HEK293 (cell line): ENCODE data around the gene NID1.

ENCODE experiments used
- CTCF ChIA-PET: fragments of 350-600 bp; formaldehyde crosslinking; extraction: SDS; loops from one replicate; lab custom pipeline; 2021; ENCODE audit warnings: antibody characterized with exemption; lab: Yijun Ruan, JAX
- POLR2A ChIA-PET: fragments of 300-600 bp; formaldehyde crosslinking; extraction: SDS; loops from one replicate; lab custom pipeline; 2020; ENCODE audit warnings: antibody characterized with exemption, inconsistent platforms; lab: Yijun Ruan, JAX
- H3K27ac ChIP-seq: fragments of 200-500 bp; sonication (Bioruptor generic); 2 replicates; pipeline ENCODE4 v1.5.1; 2014; ENCODE audit warnings: low read depth, low read length, control low read depth, inconsistent platforms; ENCODE audit errors: extremely low read depth
- H3K36me3 ChIP-seq, 2 experiments: fragments of 200-500 bp in 1 of 2; sonication (Bioruptor generic) in 1 of 2; 1 replicate in 1 of 2; 2 replicates in 1 of 2; pipeline ENCODE4 v1.5.1; 2014 to 2017; ENCODE audit warnings: inconsistent platforms in 2 of 2, low read length in 2 of 2; ENCODE audit not compliant: control insufficient read depth in 2 of 2, insufficient read depth in 1 of 2
- H3K4me1 ChIP-seq: fragments of 200-500 bp; sonication (Bioruptor generic); 2 replicates; pipeline ENCODE4 v1.5.1; 2014; ENCODE audit warnings: mild to moderate bottlenecking, low read length, inconsistent platforms; ENCODE audit not compliant: control insufficient read depth, insufficient read depth
- H3K4me3 ChIP-seq: 2 replicates; pipeline ENCODE4 v1.5.1; 2011; ENCODE audit warnings: low read depth, mild to moderate bottlenecking, control low read depth, low read length, moderate library complexity
- H3K9me3 ChIP-seq: fragments of 200-500 bp; sonication (Bioruptor generic); 2 replicates; pipeline ENCODE4 v1.5.1; 2014; ENCODE audit warnings: low read depth, low read length, inconsistent platforms; ENCODE audit not compliant: control insufficient read depth, insufficient read depth
- BCL11A ChIP-seq: fragments of 450-650 bp; formaldehyde crosslinking; IDR thresholded peaks from 2 replicates; pipeline ENCODE4 v1.5.1; 2016; ENCODE audit warnings: low read depth, missing biosample characterization, missing genetic modification characterization
- IKZF3 ChIP-seq: fragments of 450-650 bp; IDR thresholded peaks from 2 replicates; pipeline ENCODE4 v1.5.0; 2018; ENCODE audit warnings: missing biosample characterization, mild to moderate bottlenecking, missing genetic modification characterization, moderate library complexity
- KLF17 ChIP-seq: fragments of 450-650 bp; formaldehyde crosslinking; IDR thresholded peaks from 2 replicates; pipeline ENCODE4 v1.5.1; 2016; ENCODE audit warnings: missing biosample characterization, missing genetic modification characterization
- KLF8 ChIP-seq: fragments of 450-650 bp; formaldehyde crosslinking; IDR thresholded peaks from 2 replicates; pipeline ENCODE4 v1.5.1; 2016; ENCODE audit warnings: missing biosample characterization, missing genetic modification characterization
- SCRT1 ChIP-seq: fragments of 450-650 bp; formaldehyde crosslinking; IDR thresholded peaks from 2 replicates; pipeline ENCODE4 v1.5.1; 2016; ENCODE audit warnings: missing biosample characterization, missing genetic modification characterization, borderline replicate concordance
- SP7 ChIP-seq: fragments of 450-650 bp; formaldehyde crosslinking; IDR thresholded peaks from 2 replicates; pipeline ENCODE4 v1.5.1; 2016; ENCODE audit warnings: missing biosample characterization, missing genetic modification characterization
- TSHZ1 ChIP-seq: fragments of 450-650 bp; formaldehyde crosslinking; IDR thresholded peaks from 2 replicates; pipeline ENCODE4 v1.5.1; 2016; ENCODE audit warnings: missing biosample characterization, missing genetic modification characterization, borderline replicate concordance
- ZBTB20 ChIP-seq: fragments of 450-650 bp; formaldehyde crosslinking; IDR thresholded peaks from 2 replicates; pipeline ENCODE4 v1.5.1; 2016; ENCODE audit warnings: missing biosample characterization, missing genetic modification characterization
- ZBTB21 ChIP-seq: fragments of 450-650 bp; formaldehyde crosslinking; IDR thresholded peaks from 2 replicates; pipeline ENCODE4 v1.5.1; 2017; ENCODE audit warnings: missing biosample characterization, missing genetic modification characterization
- ZBTB48 ChIP-seq: fragments of 450-650 bp; formaldehyde crosslinking; IDR thresholded peaks from 2 replicates; pipeline ENCODE4 v1.5.1; 2016; ENCODE audit warnings: missing biosample characterization, missing genetic modification characterization
- ZFP69B ChIP-seq: fragments of 450-650 bp; formaldehyde crosslinking; IDR thresholded peaks from 2 replicates; pipeline ENCODE4 v1.5.1; 2016; ENCODE audit warnings: missing biosample characterization, missing genetic modification characterization
- ZNF24 ChIP-seq: fragments of 450-650 bp; formaldehyde crosslinking; IDR thresholded peaks from 2 replicates; pipeline ENCODE4 v1.5.1; 2016; ENCODE audit warnings: missing biosample characterization, missing genetic modification characterization
- ZNF248 ChIP-seq: fragments of 450-650 bp; formaldehyde crosslinking; IDR thresholded peaks from 2 replicates; pipeline ENCODE4 v1.5.1; 2017; ENCODE audit warnings: missing biosample characterization, missing genetic modification characterization
- ZNF335 ChIP-seq: fragments of 450-650 bp; formaldehyde crosslinking; conservative IDR thresholded peaks from 2 replicates; pipeline ENCODE4 v1.5.1; 2016; ENCODE audit warnings: missing biosample characterization, missing genetic modification characterization
- ZNF341 ChIP-seq: fragments of 450-650 bp; formaldehyde crosslinking; IDR thresholded peaks from 2 replicates; pipeline ENCODE4; 2016; ENCODE audit warnings: low read depth, missing biosample characterization, missing genetic modification characterization
- ZNF398 ChIP-seq: fragments of 450-650 bp; formaldehyde crosslinking; IDR thresholded peaks from 2 replicates; pipeline ENCODE4 v1.5.1; 2017; ENCODE audit warnings: missing biosample characterization, missing genetic modification characterization
- ZNF449 ChIP-seq: fragments of 450-650 bp; formaldehyde crosslinking; IDR thresholded peaks from 2 replicates; pipeline ENCODE4 v1.5.1; 2017; ENCODE audit warnings: missing biosample characterization, mild to moderate bottlenecking, missing genetic modification characterization, moderate library complexity
- ZNF501 ChIP-seq: fragments of 450-650 bp; formaldehyde crosslinking; IDR thresholded peaks from 2 replicates; pipeline ENCODE4 v1.5.1; 2016; ENCODE audit warnings: missing biosample characterization, missing genetic modification characterization
- ZNF521 ChIP-seq: fragments of 450-650 bp; formaldehyde crosslinking; IDR thresholded peaks from 2 replicates; pipeline ENCODE4 v1.5.1; 2017; ENCODE audit warnings: missing biosample characterization, mild to moderate bottlenecking, missing genetic modification characterization
- ZNF561 ChIP-seq: fragments of 450-650 bp; IDR thresholded peaks from 2 replicates; pipeline ENCODE4 v1.5.1; 2018; ENCODE audit warnings: missing biosample characterization, missing genetic modification characterization, borderline replicate concordance
- ZNF600 ChIP-seq: fragments of 450-650 bp; formaldehyde crosslinking; IDR thresholded peaks from 2 replicates; pipeline ENCODE4 v1.5.1; 2016; ENCODE audit warnings: missing biosample characterization, missing genetic modification characterization
- ZNF660 ChIP-seq: fragments of 450-650 bp; IDR thresholded peaks from 2 replicates; pipeline ENCODE4 v1.5.1; 2018; ENCODE audit warnings: missing biosample characterization, mild to moderate bottlenecking, missing genetic modification characterization
- ZNF692 ChIP-seq: fragments of 450-650 bp; formaldehyde crosslinking; IDR thresholded peaks from 2 replicates; pipeline ENCODE4 v1.5.1; 2016; ENCODE audit warnings: missing biosample characterization, missing genetic modification characterization
- ZNF76 ChIP-seq: fragments of 450-650 bp; formaldehyde crosslinking; IDR thresholded peaks from 2 replicates; pipeline ENCODE4; 2016; ENCODE audit warnings: low read depth, missing biosample characterization, missing genetic modification characterization, borderline replicate concordance
- ZSCAN30 ChIP-seq: fragments of 450-650 bp; IDR thresholded peaks from 2 replicates; pipeline ENCODE4 v1.5.1; 2018; ENCODE audit warnings: missing biosample characterization, mild to moderate bottlenecking, missing genetic modification characterization, moderate library complexity
- ZSCAN5A ChIP-seq: fragments of 450-650 bp; formaldehyde crosslinking; IDR thresholded peaks from 2 replicates; pipeline ENCODE4 v1.5.1; 2016; ENCODE audit warnings: missing biosample characterization, missing genetic modification characterization

The NID1 gene

GRCh38 chr1:236063919-236064673 lies 794 bp downstream of the NID1 start:
- POLR2A ChIA-PET, result interaction anchor here (1.0 to 1.5 kb wide), 4 partner anchors 26 to 560 kb away, joined by 3 to 4 read pairs (median 3); partner anchors contain the start of gene B3GALNT2
- no peaks in the 10 kb centered on the region for H3K9me3 ChIP-seq
- peaks cover 3 to 4% of the 10 kb centered on the region in 2 experiments; a peak in 2 of 3 replicates for H3K36me3 ChIP-seq
- H3K4me1 ChIP-seq, result no peaks in the 10 kb centered on the region
- CTCF ChIA-PET, result interaction anchor here (0.7 to 1.4 kb wide), 4 partner anchors 11 to 454 kb away, joined by 3 to 6 read pairs (median 5); no protein-coding TSS in a partner anchor
- peak overlapping the region; percentile 82 for H3K4me3 ChIP-seq
- H3K27ac ChIP-seq, result peak overlapping the region; percentile 74; the same call in 1 of the 2 replicates
- TF ChIP-seq ZSCAN30 (tag by site-specific recombination) (peak; percentile 46), ZNF398 (peak; percentile 65), IKZF3 (peak; percentile 82), SP7 (tag by site-specific recombination) (peak; percentile 41; the same call in 1 of the 2 replicates), ZNF449 (tag by site-specific recombination) (peak; percentile 92), ZBTB21 (tag by site-specific recombination) (0 out of 2 replicates have a peak, but pooled peaks have one; percentile 17), ZNF521 (tag by site-specific recombination) (no peak), ZNF692 (tag by site-specific recombination) (peak; percentile 54; the same call in 1 of the 2 replicates), BCL11A (tag by site-specific recombination) (peak; percentile 19; the same call in 1 of the 2 replicates), ZNF24 (tag by site-specific recombination) (peak; percentile 61), ZNF76 (tag by site-specific recombination) (peak; percentile 82), ZNF335 (tag by site-specific recombination) (peak; percentile 42; the same call in 1 of the 2 replicates), ZNF501 (tag by site-specific recombination) (0 out of 2 replicates have a peak, but pooled peaks have one; percentile 22), KLF8 (tag by site-specific recombination) (no peak), ZNF561 (tag by site-specific recombination) (no peak), ZSCAN5A (tag by site-specific recombination) (0 out of 2 replicates have a peak, but pooled peaks have one; percentile 36), ZNF600 (peak; percentile 95), ZFP69B (tag by site-specific recombination) (no peak), ZNF248 (no peak), ZBTB48 (tag by site-specific recombination) (peak; percentile 38), ZNF660 (tag by site-specific recombination) (peak; percentile 64; the same call in 1 of the 2 replicates), KLF17 (tag by site-specific recombination) (peak; percentile 54), ZNF341 (peak; percentile 87), SCRT1 (peak; percentile 65; the same call in 1 of the 2 replicates), TSHZ1 (tag by site-specific recombination) (no peak), ZBTB20 (peak; percentile 96)
